Trophoblast cell (in vitro differentiated cells and primary cell): ENCODE data around the gene EEIG2. TPM values are rescaled to one million over a fixed set of nuclear protein-coding genes. Genes with fewer than 3 reads are reported as not detected.

Experiments
- DNase-seq, 2 donors: peaks; one replicate each; pipeline ENCODE4 v3.0.0-alpha.2; 2016
- H2AFZ ChIP-seq: 2 replicates; pipeline ENCODE4 v1.6.1; 2013; ENCODE audit warnings: low read length, moderate library complexity, mild to moderate bottlenecking; ENCODE audit not compliant: insufficient read depth, poor library complexity
- H2AK5ac ChIP-seq: 2 replicates; pipeline ENCODE4 v1.6.1; 2013; ENCODE audit warnings: mild to moderate bottlenecking, low read length
- H2BK120ac ChIP-seq: 2 replicates; pipeline ENCODE4 v1.6.1; 2013; ENCODE audit warnings: low read length, mild to moderate bottlenecking, moderate library complexity; ENCODE audit not compliant: insufficient read depth, poor library complexity
- H2BK12ac ChIP-seq: 2 replicates; pipeline ENCODE4 v1.6.1; 2013; ENCODE audit warnings: mild to moderate bottlenecking, low read length, moderate library complexity
- H2BK5ac ChIP-seq: 2 replicates; pipeline ENCODE4 v1.6.1; 2013; ENCODE audit warnings: low read length, low read depth, moderate library complexity, mild to moderate bottlenecking; ENCODE audit not compliant: poor library complexity
- H3K14ac ChIP-seq: 2 replicates; pipeline ENCODE4 v1.6.1; 2013; ENCODE audit warnings: mild to moderate bottlenecking, low read length
- H3K18ac ChIP-seq: 2 replicates; pipeline ENCODE4 v1.6.1; 2013; ENCODE audit warnings: mild to moderate bottlenecking, low read length
- H3K23ac ChIP-seq: 2 replicates; pipeline ENCODE4 v1.6.1; 2013; ENCODE audit warnings: low read length
- H3K27ac ChIP-seq: 2 replicates; pipeline ENCODE4 v1.5.1; 2013; ENCODE audit warnings: low read depth, mild to moderate bottlenecking, inconsistent platforms, low read length, moderate library complexity
- H3K27me3 ChIP-seq: 2 replicates; pipeline ENCODE4 v1.6.1; 2013; ENCODE audit warnings: inconsistent platforms, mild to moderate bottlenecking, low read length, moderate library complexity; ENCODE audit not compliant: insufficient read depth
- H3K36me3 ChIP-seq, 2 experiments: 1 replicate in 1 of 2; 2 replicates in 1 of 2; pipeline ENCODE4 v1.6.1; 2013; ENCODE audit warnings: low read length in 2 of 2, mild to moderate bottlenecking in 2 of 2, moderate library complexity in 1 of 2; ENCODE audit not compliant: insufficient read depth in 2 of 2, control insufficient read depth in 1 of 2
- H3K4ac ChIP-seq: 2 replicates; pipeline ENCODE4 v1.6.1; 2013; ENCODE audit warnings: low read depth, mild to moderate bottlenecking, low read length, moderate library complexity
- H3K4me1 ChIP-seq, 2 experiments: 1 replicate in 1 of 2; 2 replicates in 1 of 2; pipeline ENCODE4 v1.6.1; 2013; ENCODE audit warnings: low read length in 2 of 2, mild to moderate bottlenecking in 2 of 2, moderate library complexity in 1 of 2; ENCODE audit not compliant: insufficient read depth in 2 of 2, control insufficient read depth in 1 of 2
- H3K4me2 ChIP-seq: 2 replicates; pipeline ENCODE4 v1.6.1; 2013; ENCODE audit warnings: inconsistent platforms, mild to moderate bottlenecking, low read length, moderate library complexity
- H3K4me3 ChIP-seq: 2 replicates; pipeline ENCODE4 v1.5.1; 2013; ENCODE audit warnings: mild to moderate bottlenecking, low read depth, low read length, inconsistent platforms
- H3K79me1 ChIP-seq: one replicate; pipeline ENCODE4 v1.6.1; 2013; ENCODE audit warnings: low read length
- H3K79me2 ChIP-seq: 2 replicates; pipeline ENCODE4 v1.6.1; 2013; ENCODE audit warnings: low read length, mild to moderate bottlenecking; ENCODE audit not compliant: control insufficient read depth, insufficient read depth, poor library complexity
- H3K9ac ChIP-seq: 2 replicates; pipeline ENCODE4 v1.6.1; 2013; ENCODE audit warnings: mild to moderate bottlenecking, low read length
- H3K9me3 ChIP-seq: 2 replicates; pipeline ENCODE4 v1.6.1; 2013; ENCODE audit warnings: low read depth, mild to moderate bottlenecking, control low read depth, inconsistent platforms, low read length; ENCODE audit not compliant: insufficient read depth
- H4K12ac ChIP-seq: 2 replicates; pipeline ENCODE4 v1.6.1; 2013; ENCODE audit warnings: low read depth, mild to moderate bottlenecking, low read length, moderate library complexity
- H4K8ac ChIP-seq: 2 replicates; pipeline ENCODE4 v1.6.1; 2013; ENCODE audit warnings: low read depth, mild to moderate bottlenecking, low read length, moderate library complexity
- H4K91ac ChIP-seq: one replicate; pipeline ENCODE4 v1.6.1; 2013; ENCODE audit warnings: low read depth, mild to moderate bottlenecking, low read length, moderate library complexity
- WGBS: extraction: QIAGEN DNeasy Blood & Tissue Kit; methylation state at CpG from one replicate; pipeline ENCODE4 v1.1.7; 2013; ENCODE audit warnings: missing lambda C conversion rate; ENCODE audit not compliant: insufficient read length, insufficient coverage; ENCODE audit errors: extremely low coverage; 5-methylcytosine and 5-hydroxymethylcytosine counted together
- polyA plus RNA-seq: library from polyadenylated mRNA; stranded (reverse); fragments of 200-250 nt; gene quantifications from 2 replicates; pipeline ENCODE4 v1.2.3, GENCODE V29; 2013

EEIG2 gene
- 6.6 and 6.9 TPM in 2 replicates for polyA plus RNA-seq

DNA sequence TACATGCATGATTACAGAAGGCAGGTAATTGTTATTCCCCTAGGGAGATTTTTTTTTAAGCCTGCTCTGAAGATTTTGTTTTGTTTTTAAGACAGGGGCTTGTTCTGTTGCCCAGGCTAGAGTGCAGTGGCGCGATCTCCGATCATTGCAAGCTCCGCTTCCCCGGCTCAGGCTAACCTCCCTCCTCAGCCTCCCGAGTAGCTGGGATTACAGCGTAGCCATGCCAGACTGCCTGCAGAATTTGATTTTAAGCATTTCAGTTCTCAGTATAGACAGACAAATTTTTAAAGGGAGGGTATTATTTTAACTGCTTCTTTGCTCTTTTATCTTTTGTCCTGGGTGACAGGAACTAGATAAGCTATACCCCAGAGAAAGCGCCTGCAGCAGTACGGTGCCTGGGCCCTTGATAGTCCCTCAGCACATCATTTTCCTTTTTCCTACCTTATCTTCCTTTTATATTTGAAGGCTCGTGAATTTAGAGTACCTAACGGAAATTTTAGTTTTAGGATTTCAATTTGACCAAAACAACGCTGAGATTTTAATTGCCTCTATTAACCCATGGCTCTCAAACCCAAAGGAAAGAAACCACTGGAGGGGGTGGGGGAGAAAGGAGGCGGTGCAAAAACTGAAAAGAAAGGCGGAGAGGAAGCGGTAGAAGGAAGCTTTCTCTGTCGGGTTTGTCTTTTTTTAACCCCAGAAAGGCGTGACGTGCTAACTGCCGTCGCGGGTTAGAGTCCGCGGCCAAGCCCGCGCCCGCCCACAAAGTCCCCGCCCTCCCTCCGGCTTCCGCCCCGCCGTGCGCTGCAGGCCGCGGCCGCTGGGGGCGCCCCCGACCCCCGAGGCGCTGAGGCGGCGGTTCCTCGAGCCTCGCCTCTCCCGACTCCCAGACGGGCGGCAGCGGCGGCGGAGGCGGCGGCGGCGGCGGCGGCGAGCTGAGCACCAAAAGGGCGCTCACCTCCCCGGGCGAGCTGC, at the start of gene EEIG2:
Gene EEIG2 (plus strand): TSS at position 886 of the 972 bp plus-strand sequence. CDS start 329 bp downstream, outside the sequence.
- WGBS = no CpG with 5 or more reads among the region's 59 CpGs

DNA sequence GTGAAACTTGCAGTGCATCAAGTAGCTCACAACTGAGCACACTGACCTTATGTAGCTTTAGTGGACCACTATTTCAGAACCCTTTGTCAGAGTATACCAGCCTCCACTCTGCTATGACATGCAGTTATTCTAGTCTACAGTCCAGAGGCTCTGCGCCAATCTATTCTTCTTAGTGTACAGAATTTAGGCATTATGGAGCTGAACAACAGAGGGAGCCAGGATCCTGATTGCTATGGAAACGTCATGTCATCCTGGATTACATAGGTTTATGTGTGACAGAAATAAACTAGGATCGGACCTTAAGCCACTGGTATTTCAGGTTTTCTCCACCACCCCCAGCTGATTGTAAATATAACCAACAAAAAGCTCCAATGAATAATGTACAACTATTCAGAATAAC, 48.1 kb upstream of the EEIG2 start:
- Histone ChIP-seq H2AK5ac (no peak overlapping the region), H3K79me2 (no peaks in the 10 kb centered on the region), H2AFZ (no peak overlapping the region), H3K27me3 (no peaks in the 10 kb centered on the region), H3K23ac (no peak overlapping the region), H3K4ac (no peak overlapping the region), H3K9ac (no peak overlapping the region), H3K4me1 (no peaks in the 10 kb centered on the region), H3K18ac (no peak overlapping the region), H3K36me3 (no peaks in the 10 kb centered on the region), H2BK5ac (no peak overlapping the region), H3K14ac (no peak overlapping the region), H4K91ac (no peak overlapping the region), H4K8ac (no peak overlapping the region), H3K27ac (no peak overlapping the region), H3K79me1 (no peaks in the 10 kb centered on the region), H3K4me3 (no peak overlapping the region), H2BK120ac (no peak overlapping the region), H2BK12ac (no peak overlapping the region), H3K9me3 (no peaks in the 10 kb centered on the region), H3K4me2 (no peak overlapping the region), H4K12ac (no peak overlapping the region)
- no CpG with 5 or more reads among the region's 3 CpGs for WGBS
- DNase-seq = no peak

More for the DNA sequence above, at the start of gene EEIG2:
- Histone ChIP-seq H3K79me2 (peaks cover 2% of the 10 kb centered on the region), H3K27ac (no peak within 1 kb of the TSS), H3K23ac (no peak within 1 kb of the TSS), H2BK120ac (peak within 1 kb of the TSS; percentile 10), H3K4ac (no peak within 1 kb of the TSS), H4K91ac (peak within 1 kb of the TSS; percentile 41), H2AFZ (peak within 1 kb of the TSS; percentile 59), H2BK5ac (peak within 1 kb of the TSS; percentile 3), H2AK5ac (no peak within 1 kb of the TSS), H3K79me1 (no peaks in the 10 kb centered on the region), H3K36me3 (no peaks in the 10 kb centered on the region), H4K12ac (peak within 1 kb of the TSS; percentile 6), H3K14ac (no peak within 1 kb of the TSS), H3K4me2 (peak within 1 kb of the TSS; percentile 99), H3K27me3 (no peaks in the 10 kb centered on the region), H3K9ac (peak within 1 kb of the TSS; percentile 92), H3K4me1 (peaks cover 0 to 6% of the 10 kb centered on the region in 2 experiments), H3K18ac (peak within 1 kb of the TSS; percentile 28), H2BK12ac (no peak within 1 kb of the TSS), H3K4me3 (peak within 1 kb of the TSS; percentile 78), H3K9me3 (no peaks in the 10 kb centered on the region), H4K8ac (peak within 1 kb of the TSS; percentile 69)
- peak; percentile 75 to 90 for DNase-seq

GRCh38 chr1:108512239-108513043, 47.5 kb upstream of the EEIG2 start:
- Histone ChIP-seq H2BK120ac (no peak overlapping the region), H3K18ac (no peak overlapping the region), H3K27ac (no peak overlapping the region), H3K27me3 (no peaks in the 10 kb centered on the region), H2AFZ (no peak overlapping the region), H2BK12ac (no peak overlapping the region), H4K91ac (no peak overlapping the region), H3K14ac (no peak overlapping the region), H3K36me3 (no peaks in the 10 kb centered on the region), H3K9ac (no peak overlapping the region), H2BK5ac (no peak overlapping the region), H3K79me2 (no peaks in the 10 kb centered on the region), H4K12ac (no peak overlapping the region), H2AK5ac (no peak overlapping the region), H3K4ac (no peak overlapping the region), H3K9me3 (no peaks in the 10 kb centered on the region), H3K4me1 (no peaks in the 10 kb centered on the region), H3K4me3 (no peak overlapping the region), H4K8ac (no peak overlapping the region), H3K23ac (no peak overlapping the region), H3K4me2 (no peak overlapping the region), H3K79me1 (no peaks in the 10 kb centered on the region)
- WGBS = no CpG with 5 or more reads among the region's 6 CpGs
- DNase-seq = peak in 1 of 2 donors; percentile 70

GRCh38 chr1:108513044-108513415, 46.9 kb upstream of the EEIG2 start:
- Histone ChIP-seq H3K79me1 (no peaks in the 10 kb centered on the region), H4K12ac (no peak overlapping the region), H2AFZ (no peak overlapping the region), H2BK12ac (no peak overlapping the region), H3K23ac (no peak overlapping the region), H3K36me3 (no peaks in the 10 kb centered on the region), H4K91ac (no peak overlapping the region), H2BK120ac (no peak overlapping the region), H3K9me3 (no peaks in the 10 kb centered on the region), H2AK5ac (no peak overlapping the region), H3K4me1 (no peaks in the 10 kb centered on the region), H3K9ac (no peak overlapping the region), H3K4ac (no peak overlapping the region), H3K79me2 (no peaks in the 10 kb centered on the region), H3K18ac (no peak overlapping the region), H2BK5ac (no peak overlapping the region), H3K14ac (no peak overlapping the region), H3K4me2 (no peak overlapping the region), H4K8ac (no peak overlapping the region), H3K27me3 (no peaks in the 10 kb centered on the region), H3K27ac (no peak overlapping the region), H3K4me3 (no peak overlapping the region)
- no peak for DNase-seq
- WGBS = no CpG with 5 or more reads among the region's 2 CpGs
